ENCODE results near the gene PTRH1. TPM values are rescaled to one million over a fixed set of nuclear protein-coding genes. Genes with fewer than 3 reads are reported as not detected.

The PTRH1 gene
- total RNA-seq, 1 experiment from 2014 or later = 21.8 TPM

- no peak overlapping the region for H3K4me2 ChIP-seq (ENCODE audit: low read length)
- no peaks in the 10 kb centered on the region for H3K27me3 ChIP-seq (ENCODE audit: insufficient read depth, low read length)
- no peak overlapping the region for H3K27ac ChIP-seq (ENCODE audit: low read depth, low read length)
- TF ChIP-seq FOSL1 (IDR thresholded peaks at IDR 0.05; ENCODE audit: low read depth) (no peak), JUND (IDR thresholded peaks at IDR 0.05) (no peak), SIN3A (IDR thresholded peaks at IDR 0.05; ENCODE audit: low read depth) (no peak), RAD21 (IDR thresholded peaks at IDR 0.05; ENCODE audit: low read depth) (no peak), POLR2A (IDR thresholded peaks at IDR 0.05; ENCODE audit: borderline replicate concordance, extremely low read depth, insufficient read depth, insufficient read length) (no peak), ZNF274 (IDR thresholded peaks at IDR 0.05; ENCODE audit: low read depth, low read length) (no peak), ELF1 (IDR thresholded peaks at IDR 0.05; ENCODE audit: borderline replicate concordance, low read depth) (no peak), TCF7L2 (IDR thresholded peaks at IDR 0.05; ENCODE audit: borderline replicate concordance, extremely low read depth, insufficient read depth, insufficient read length) (no peak), MAX (IDR thresholded peaks at IDR 0.05) (no peak), EZH2 (IDR thresholded peaks at IDR 0.05) (no peak), CEBPB (IDR thresholded peaks at IDR 0.05; ENCODE audit: low read depth) (no peak), YY1 (IDR thresholded peaks at IDR 0.05; ENCODE audit: extremely low read depth, insufficient replicate concordance, low read depth, low read length) (no peak), REST (IDR thresholded peaks at IDR 0.05; ENCODE audit: low read depth) (no peak)
- TF ChIP-seq, protein P1, sequence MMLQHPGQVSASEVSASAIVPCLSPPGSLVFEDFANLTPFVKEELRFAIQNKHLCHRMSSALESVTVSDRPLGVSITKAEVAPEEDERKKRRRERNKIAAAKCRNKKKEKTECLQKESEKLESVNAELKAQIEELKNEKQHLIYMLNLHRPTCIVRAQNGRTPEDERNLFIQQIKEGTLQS (IDR thresholded peaks at IDR 0.05) = no peak
- POLR2A ChIA-PET = no interaction called here
- H4K20me1 ChIP-seq (ENCODE audit: insufficient read depth) = no peaks in the 10 kb centered on the region
- intact Hi-C loops (cut with micrococcal nuclease) = no loop called here
- RAD21 ChIA-PET (ENCODE audit: low non-redundant PET in 1 of 2, low total read pairs in 2 of 2, uncharacterized antibody in 2 of 2, unreplicated experiment in 2 of 2) = no interaction called here
- H3K4me3 ChIP-seq (replicated peaks in 1 of 2; ENCODE audit: low read depth in 1 of 2, low read length in 2 of 2) = no peak overlapping the region
- H3K36me3 ChIP-seq (ENCODE audit: control insufficient read depth in 1 of 2, insufficient read depth in 2 of 2, low read length in 2 of 2) = no peaks in the 10 kb centered on the region
- ATAC-seq (no peak), DNase-seq (ENCODE audit: low read depth, low spot score) (no peak)
- H3K9ac ChIP-seq (ENCODE audit: low read length) = no peak overlapping the region
- H3K9me3 ChIP-seq (ENCODE audit: control insufficient read depth in 1 of 2, insufficient read depth in 1 of 2, low read depth in 1 of 2, low read length in 2 of 2) = no peaks in the 10 kb centered on the region
- CTCF ChIA-PET = no interaction called here
- no TSS peak for BruUV-seq (replicated peaks)
- H3K9me2 ChIP-seq (ENCODE audit: insufficient read depth) = no peaks in the 10 kb centered on the region
- no peaks in the 10 kb centered on the region for H3K79me2 ChIP-seq (ENCODE audit: insufficient read depth, low read length)
- H3K4me1 ChIP-seq (ENCODE audit: control insufficient read depth in 1 of 2, insufficient read depth in 2 of 2, low read length in 2 of 2) = peaks cover 12 to 21% of the 10 kb centered on the region in 2 experiments
- H2AFZ ChIP-seq (ENCODE audit: low read depth, low read length, poor library complexity, severe bottlenecking) = no peak overlapping the region
Observed at GRCh38 chr9:127729522-127730256, 14.2 kb upstream of the PTRH1 start.
